Skin of body (tissue), 2 donors: Measurements from ENCODE around the gene PHLDB3. TPM values are rescaled to one million over a fixed set of nuclear protein-coding genes. Genes with fewer than 3 reads are reported as not detected.
A peak's percentile ranks its signal among the peaks of the same experiment; 100 is the strongest.
"Not testable (repeated sequence)": the region's sequence is repeated elsewhere in the genome, so short reads cannot be mapped to it uniquely, and the experiment has no call there.

Experiments used
- DNase-seq: peaks from one replicate; lab custom pipeline; 2025; lab: John Stamatoyannopoulos, UW
- total RNA-seq: library from RNA; depleted of rRNA; stranded (reverse); fragments of >200 nt; gene quantifications from one replicate; pipeline ENCODE4 v1.2.3, GENCODE V29; 2014

The PHLDB3 gene
- total RNA-seq, 1 donor from 2014 or later = 19.3 TPM

GRCh38 chr19:43527860-43528622 lies 23.5 kb upstream of the PHLDB3 start:
- peak; percentile 25 for DNase-seq

- peak; percentile 27 for DNase-seq
Observed at GRCh38 chr19:43526884-43527859, 22.6 kb upstream of the PHLDB3 start, which contains the start of gene ETHE1. TSS of gene ETHE1 (minus strand) at chr19:43527201. CDS start at chr19:43527177, 24 bp downstream.

GRCh38 chr19:43525836-43526771 lies 21.6 kb upstream of the PHLDB3 start:
- no peak for DNase-seq

- DNase-seq = no peak
Observed at GRCh38 chr19:43524922-43525835, 20.6 kb upstream of the PHLDB3 start.

GRCh38 chr19:43523696-43524095 lies 19.1 kb upstream of the PHLDB3 start:
- not testable (repeated sequence) for DNase-seq

- DNase-seq = no peak
Observed at GRCh38 chr19:43522929-43523328, 18.4 kb upstream of the PHLDB3 start.

- DNase-seq = peak; percentile 69
Observed at GRCh38 chr19:43519436-43520088, 15.0 kb upstream of the PHLDB3 start.

- DNase-seq = no peak
Observed at GRCh38 chr19:43518051-43518450, 13.5 kb upstream of the PHLDB3 start.

GRCh38 chr19:43512399-43512798 lies 7.9 kb upstream of the PHLDB3 start:
- DNase-seq = not testable (repeated sequence)

- no peak for DNase-seq
Observed at GRCh38 chr19:43511324-43511723, 6.8 kb upstream of the PHLDB3 start.

GRCh38 chr19:43510713-43511112 lies 6.2 kb upstream of the PHLDB3 start:
- no peak for DNase-seq

- no peak for DNase-seq
Observed at GRCh38 chr19:43507880-43508279, 3.3 kb upstream of the PHLDB3 start.

- DNase-seq = no peak
Observed at GRCh38 chr19:43506629-43507028, 2.1 kb upstream of the PHLDB3 start.

- no peak for DNase-seq
Observed at GRCh38 chr19:43505941-43506340, 1.4 kb upstream of the PHLDB3 start.

- no peak for DNase-seq
Observed at GRCh38 chr19:43505186-43505456, 575 bp upstream of the PHLDB3 start.

GRCh38 chr19:43503501-43504425 lies 783 bp downstream of the PHLDB3 start:
- peak; percentile 81 for DNase-seq

- DNase-seq = no peak
Observed at GRCh38 chr19:43502419-43502976, 2.0 kb downstream of the PHLDB3 start.
